Fibroblast of skin of right quadriceps (primary cell): Measurements from ENCODE around the gene FAM174C.
A peak's percentile ranks its signal among the peaks of the same experiment; 100 is the strongest.
"Not testable (repeated sequence)": the region's sequence is repeated elsewhere in the genome, so short reads cannot be mapped to it uniquely, and the experiment has no call there.

Experiments
- DNase-seq: peaks from one replicate; pipeline ENCODE4 v3.0.0-alpha.2; 2013

The FAM174C gene

DNA sequence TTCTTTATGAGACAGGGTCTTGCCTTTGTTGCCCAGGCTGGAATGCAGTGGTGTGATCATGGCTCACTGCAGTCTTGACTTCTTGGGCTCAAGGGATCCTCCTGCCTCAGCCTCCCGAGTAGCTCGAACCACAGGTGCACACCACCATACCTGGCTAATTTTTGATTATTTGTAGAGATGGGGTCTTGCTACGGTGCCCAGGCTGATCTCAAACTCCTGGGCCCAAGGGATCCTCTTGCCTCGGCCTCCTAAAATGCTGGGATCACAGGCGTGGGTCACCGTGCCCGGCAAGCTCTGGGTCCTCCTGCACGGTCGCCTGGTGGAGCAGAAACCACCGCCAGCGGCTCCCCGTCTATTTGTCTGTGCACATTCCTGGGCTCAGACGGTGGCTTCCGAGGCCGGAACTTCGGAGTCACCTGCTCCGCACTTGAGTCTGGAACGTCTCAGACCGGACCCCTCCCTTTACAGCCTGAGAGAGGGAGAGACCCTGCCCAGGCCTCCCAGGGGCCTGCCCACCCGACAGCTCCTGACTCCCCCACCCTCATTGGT, 32.5 kb downstream of the FAM174C start:
- DNase-seq, result no peak

GRCh38 chr19:1308718-1309117, 33.4 kb downstream of the FAM174C start:
- DNase-seq, result no peak

DNA sequence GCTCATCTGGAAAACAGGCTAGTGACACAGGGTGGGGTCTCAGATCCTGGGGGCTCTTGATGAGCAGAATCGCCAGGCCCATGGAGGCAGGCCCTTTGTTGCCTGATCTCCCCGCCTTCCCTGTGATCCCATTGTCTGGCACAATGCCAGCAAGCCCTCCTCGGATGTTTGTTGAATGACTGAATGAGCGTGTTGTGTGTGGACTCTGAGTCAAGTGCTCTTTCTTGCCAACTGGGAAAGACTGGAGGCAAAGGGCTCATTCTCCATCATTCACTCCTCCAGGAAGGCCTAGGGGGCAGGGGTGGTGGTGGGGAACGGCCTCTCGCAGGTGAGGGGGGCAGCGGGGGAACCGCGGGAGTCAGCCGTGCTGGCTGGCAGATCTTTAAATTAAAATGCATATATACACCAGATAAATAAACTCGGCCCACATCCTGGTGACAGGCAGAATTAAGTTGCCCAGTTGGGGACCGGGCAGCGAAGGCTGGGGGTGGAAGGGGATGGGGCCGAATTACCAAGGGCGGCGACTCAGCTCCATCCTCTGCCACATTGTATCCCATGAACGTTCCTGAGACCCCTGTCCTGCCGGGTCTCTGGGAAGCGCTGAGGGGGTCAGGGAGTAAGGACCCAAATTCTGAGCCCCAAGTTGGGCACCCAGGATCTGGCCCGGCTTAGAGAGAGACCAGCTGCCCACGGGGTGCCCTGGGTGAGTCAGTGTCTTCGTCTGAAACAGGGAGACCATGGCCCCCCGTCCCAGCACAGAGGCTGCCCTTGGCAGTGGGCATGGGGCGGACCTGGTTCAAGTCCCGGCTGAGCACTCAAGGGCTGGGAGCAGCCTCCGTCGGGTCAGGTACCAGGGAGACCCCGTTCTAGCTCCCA, 34.9 kb downstream of the FAM174C start:
- no peak for DNase-seq

GRCh38 chr19:1310853-1311180, 35.5 kb downstream of the FAM174C start:
- DNase-seq, result no peak

DNA sequence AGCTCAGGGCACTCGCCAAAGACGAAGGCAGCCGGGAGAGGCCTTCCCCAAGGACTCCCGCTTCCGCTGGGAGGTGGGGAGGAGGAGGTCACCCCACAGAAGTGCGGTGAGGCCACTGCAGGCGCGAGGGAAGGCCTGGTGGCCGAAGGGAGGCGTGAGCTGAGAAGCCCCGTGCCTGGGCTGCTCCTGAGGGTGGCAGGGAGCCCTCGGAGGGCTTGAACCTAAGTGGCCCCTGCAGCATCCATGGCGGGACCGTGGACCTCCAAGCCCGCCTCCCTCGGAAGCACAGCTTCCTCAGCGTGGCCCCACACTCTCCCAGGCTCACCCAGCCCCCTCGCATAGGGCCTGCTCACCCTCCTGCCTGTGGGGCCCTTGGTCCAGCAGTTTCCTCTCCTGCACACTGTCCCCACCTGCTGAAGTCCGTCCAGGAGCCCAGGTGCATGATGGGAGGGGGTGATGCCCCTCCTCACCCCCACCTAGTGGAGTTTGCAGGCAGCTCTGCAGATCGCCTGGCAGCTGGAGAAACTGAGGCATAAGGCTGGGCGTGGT, 36.3 kb downstream of the FAM174C start:
- DNase-seq, result no peak

GRCh38 chr19:1312767-1313694, 37.7 kb downstream of the FAM174C start:
- DNase-seq, result peak; percentile 50

DNA sequence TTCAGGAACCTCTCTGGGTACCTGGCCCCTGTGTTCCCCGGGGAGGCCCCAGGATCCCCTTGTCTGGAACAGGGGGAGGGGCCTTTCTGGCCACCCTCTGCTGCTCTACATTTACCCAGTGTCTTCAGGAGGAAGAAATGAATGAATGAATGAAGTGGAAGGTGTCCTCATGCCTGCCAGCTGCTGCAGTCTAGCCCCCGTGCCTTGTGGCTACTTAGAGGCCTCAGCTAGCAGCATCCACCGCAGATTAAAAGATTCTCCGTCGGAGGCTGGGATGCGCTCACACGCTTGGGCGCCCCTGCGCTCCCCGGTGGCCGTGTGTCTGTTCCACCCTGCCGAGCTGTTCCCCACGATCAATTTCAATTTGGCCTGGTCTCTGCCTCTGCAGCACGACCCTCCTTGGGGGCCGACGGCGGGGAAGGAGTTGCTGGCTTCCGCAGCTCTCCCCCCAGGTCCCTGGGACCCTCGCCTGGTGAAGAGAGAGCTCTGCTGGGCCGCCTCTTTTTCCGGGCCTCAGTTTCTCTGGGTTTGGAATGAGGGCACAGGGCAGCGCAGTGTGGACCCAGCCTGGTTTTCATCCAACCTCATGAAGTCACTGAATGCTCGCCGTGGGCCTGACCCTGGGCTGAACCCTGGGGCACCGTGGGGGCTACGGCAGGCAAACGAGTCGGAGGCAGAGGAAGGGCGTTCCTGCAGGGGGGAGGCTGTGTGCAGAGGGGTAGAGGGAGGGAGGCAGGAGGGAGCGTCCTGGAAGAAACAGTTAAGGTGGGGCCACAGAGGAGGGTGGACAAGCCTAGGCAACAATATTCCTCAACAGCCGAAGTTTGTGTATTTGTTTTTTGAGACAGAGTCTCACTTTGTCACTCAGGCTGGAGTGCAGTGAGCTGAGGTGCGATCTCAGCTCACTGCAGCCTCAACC, 38.6 kb downstream of the FAM174C start:
- DNase-seq, result no peak

- DNase-seq, result peak; percentile 39
Measured at GRCh38 chr19:1315470-1316166, 40.3 kb downstream of the FAM174C start.

DNA sequence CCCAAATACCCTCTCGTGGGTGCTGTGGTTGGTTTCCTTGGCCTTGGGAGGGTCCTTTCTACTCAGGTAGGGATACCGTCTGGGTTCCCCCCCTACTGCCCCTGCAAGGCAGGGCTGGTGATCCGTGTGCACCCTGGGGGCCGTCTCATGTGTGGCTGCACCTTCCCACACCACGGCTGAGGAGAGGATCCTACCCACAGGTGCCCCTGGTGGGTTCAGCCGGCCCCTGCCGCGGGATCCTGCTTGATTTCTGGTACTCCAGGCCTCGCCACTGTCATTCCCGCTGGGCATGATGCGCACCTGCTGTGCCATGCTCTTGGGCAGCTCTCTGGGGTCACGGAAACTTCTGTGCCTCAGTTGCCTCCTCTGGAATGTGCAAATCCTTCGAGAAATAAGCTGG, 41.1 kb downstream of the FAM174C start:
- DNase-seq, result no peak

- no peak for DNase-seq
Measured at GRCh38 chr19:1317274-1318003, 42.1 kb downstream of the FAM174C start.

DNA sequence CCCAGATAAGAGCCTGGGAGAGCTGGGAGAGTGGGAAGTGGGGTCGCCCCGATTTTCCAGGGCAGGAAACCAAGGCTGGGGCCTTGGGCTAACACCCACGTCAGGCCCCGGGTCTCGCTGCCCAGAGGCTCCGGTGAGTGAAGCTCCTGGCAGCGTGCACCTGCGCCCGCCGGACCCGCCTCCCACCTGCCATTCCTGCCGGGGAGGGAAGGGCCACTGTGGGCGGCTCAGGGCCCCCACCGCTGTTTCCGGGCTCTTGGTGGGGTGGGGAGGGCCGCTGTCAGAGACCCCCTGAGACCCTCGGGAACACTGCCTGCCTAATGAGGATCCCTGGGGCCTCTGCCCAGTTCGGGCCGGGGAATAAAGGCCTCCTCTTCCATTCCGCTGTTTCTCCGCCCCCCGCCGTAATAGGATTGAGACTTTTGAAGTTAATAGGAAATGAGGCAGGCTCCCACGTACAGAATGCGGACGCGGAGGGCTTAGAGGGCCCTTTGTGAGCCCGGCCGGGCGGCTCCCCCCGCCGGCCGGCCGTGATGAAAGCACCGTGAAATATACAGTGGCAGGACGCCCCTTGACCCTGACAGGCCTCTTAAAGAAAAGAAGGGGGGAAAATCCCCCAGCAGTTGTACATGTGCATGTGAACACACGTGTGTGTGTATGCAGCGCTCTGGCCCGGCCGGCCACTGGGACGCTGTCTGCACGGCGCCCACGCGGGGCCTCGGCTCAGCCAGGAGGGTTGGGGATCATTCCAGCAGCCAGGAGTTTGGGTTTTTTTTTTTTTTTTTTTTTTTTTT, 43.5 kb downstream of the FAM174C start:
- DNase-seq, result no peak

DNA sequence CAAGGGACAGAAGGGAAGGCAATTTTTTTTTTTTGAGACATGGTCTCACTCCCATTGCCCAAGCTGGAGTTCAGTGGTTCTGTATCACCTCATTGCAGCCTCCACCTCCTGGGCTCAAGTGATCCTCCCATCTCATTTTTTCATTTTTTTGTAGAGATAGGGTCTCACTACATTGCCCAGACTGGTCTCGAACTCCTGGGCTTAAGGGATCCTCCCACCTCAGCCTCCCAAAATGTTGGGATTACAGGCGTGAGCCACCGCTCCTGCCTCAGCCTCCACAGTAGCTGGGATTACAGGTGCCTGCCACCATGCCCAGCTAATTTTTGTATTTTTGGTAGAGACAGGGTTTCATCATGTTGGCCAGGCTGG, 44.9 kb downstream of the FAM174C start:
- not testable (repeated sequence) for DNase-seq

DNA sequence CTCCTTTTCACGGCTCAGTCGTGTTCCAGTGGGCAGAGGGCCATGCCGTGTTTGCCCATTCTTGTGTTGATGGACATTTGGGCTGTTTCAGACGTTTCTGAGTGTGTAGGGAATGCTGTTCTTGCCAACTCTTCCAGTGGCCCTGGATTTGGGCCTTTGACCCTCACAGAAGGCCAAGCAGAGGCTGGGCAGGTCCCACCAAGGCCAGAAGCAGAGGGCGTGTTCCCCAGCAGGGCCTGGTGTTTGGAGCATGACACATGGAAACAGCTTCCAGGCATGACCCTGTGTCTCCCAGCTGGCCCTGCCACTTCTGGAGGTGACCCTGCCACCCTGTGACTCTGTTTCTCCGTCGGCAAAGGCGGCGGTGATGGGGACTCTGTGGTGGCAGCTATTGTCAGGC, 46.2 kb downstream of the FAM174C start:
- no peak for DNase-seq

DNA sequence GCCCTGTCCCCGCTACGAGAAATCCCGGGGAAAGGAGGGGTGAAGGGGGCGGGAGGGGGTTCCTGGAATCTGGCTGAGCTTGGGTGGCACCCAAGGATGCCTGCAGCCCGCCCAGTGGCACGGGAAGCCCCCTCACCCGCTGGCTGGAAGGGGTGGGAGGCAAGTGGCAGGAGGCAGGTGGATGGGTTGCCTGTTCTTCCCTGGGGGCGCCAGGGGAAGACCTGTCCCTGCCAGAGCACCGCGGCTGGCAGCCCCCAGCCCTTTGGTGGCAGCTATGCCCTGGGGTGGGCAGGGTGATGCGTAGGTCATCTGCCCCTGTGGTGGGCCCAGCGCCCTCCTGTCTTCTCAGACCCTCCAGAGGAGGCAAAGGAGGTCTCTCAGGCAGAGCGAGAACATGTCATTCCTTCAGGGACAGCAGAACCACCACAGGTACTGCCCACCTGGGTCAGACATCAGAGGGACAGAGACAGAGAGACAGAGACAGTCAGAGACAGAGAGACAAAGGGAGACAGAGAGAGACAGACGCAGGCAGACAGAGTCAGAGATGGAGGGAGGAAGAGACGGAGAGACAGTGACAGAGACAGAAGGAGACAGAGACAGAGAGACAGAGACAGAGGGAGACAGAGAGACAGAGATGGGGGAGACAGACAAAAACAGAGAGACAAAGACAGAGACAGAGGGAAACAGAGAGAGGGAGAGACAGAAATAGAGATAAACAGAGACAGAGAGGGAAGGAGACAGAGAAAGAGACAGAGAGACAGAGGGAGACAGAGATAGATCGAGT, 47.1 kb downstream of the FAM174C start:
- no peak for DNase-seq

DNA sequence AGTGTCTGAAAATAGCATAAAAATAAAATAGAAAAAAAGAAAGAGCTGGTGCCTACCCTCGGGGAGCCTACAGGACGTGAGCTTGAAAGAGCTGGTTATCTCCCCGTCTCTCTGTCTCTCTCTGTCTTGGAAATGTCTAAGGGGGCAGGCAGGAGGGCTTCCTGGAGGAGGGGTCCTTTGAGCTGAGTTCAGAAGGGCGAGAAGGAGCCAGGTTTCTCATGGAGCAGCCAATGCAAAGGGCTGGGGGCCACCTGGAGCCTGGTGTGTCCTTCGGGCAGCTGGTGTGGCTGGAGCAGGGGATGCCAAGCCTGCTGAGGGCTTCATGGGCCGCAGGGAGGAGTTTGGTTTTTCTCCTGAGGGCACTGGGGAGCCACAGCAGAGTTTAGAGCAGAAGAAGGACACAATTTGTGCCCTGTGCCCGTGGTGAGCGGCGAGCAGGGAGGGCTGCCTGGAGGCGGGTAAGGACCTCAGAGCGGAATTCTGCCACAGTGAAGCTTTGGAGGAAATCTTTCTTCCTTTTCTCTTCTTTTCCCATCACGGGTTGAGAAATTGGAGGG, 49.0 kb downstream of the FAM174C start:
- no peak for DNase-seq

- DNase-seq, result peak; percentile 82
Measured at GRCh38 chr19:1324806-1325567, 49.7 kb downstream of the FAM174C start.

DNA sequence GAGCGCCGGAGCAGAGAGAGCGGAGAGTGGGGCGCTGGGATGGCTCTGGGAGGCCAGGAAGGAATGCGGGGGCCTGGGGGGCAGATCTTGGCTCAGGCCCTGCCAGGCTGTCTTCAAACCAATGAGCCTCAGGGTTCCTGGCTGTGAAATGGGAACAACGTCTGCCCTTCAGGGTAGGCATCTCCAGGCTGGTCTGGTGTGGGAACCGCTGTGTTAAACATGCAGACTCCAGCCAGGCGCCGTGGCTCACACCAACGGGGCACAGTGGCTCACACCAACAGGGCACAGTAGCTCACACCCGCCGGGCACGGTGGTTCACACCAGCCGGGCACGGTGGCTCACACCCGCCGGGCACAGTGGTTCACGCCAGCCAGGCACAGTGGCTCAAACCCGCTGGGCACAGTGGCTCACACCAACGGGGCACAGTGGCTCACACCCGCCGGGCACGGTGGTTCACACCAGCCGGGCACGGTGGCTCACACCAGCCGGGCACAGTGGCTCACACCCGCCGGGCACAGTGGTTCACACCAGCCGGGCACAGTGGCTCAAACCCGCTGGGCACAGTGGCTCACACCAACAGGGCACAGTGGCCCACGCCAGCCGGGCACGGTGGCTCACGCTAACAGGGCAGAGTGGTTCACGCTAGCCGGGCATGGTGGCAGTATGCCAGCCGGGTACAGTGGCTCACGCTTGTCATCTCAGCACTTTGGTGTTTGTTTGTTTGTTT, 50.4 kb downstream of the FAM174C start:
- no peak for DNase-seq
